Measurements from ENCODE around the gene SH3BGRL3.

SH3BGRL3 gene

GRCh38 chr1:26277719-26278118, 2.2 kb upstream of the SH3BGRL3 start:
- TF ChIP-seq, protein P1, sequence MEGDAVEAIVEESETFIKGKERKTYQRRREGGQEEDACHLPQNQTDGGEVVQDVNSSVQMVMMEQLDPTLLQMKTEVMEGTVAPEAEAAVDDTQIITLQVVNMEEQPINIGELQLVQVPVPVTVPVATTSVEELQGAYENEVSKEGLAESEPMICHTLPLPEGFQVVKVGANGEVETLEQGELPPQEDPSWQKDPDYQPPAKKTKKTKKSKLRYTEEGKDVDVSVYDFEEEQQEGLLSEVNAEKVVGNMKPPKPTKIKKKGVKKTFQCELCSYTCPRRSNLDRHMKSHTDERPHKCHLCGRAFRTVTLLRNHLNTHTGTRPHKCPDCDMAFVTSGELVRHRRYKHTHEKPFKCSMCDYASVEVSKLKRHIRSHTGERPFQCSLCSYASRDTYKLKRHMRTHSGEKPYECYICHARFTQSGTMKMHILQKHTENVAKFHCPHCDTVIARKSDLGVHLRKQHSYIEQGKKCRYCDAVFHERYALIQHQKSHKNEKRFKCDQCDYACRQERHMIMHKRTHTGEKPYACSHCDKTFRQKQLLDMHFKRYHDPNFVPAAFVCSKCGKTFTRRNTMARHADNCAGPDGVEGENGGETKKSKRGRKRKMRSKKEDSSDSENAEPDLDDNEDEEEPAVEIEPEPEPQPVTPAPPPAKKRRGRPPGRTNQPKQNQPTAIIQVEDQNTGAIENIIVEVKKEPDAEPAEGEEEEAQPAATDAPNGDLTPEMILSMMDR (IDR thresholded peaks at IDR 0.05; ENCODE audit: borderline replicate concordance, insufficient read depth, low read depth, low read length), result no peak
- no peak overlapping the region for H3K4me3 ChIP-seq (ENCODE audit: low read depth, low read length)

GRCh38 chr1:26278303-26278702, 1.6 kb upstream of the SH3BGRL3 start:
- no peak overlapping the region for H3K4me3 ChIP-seq (ENCODE audit: low read depth, low read length)
- TF ChIP-seq, protein P1 (IDR thresholded peaks at IDR 0.05; ENCODE audit: borderline replicate concordance, insufficient read depth, low read depth, low read length), result no peak

DNA sequence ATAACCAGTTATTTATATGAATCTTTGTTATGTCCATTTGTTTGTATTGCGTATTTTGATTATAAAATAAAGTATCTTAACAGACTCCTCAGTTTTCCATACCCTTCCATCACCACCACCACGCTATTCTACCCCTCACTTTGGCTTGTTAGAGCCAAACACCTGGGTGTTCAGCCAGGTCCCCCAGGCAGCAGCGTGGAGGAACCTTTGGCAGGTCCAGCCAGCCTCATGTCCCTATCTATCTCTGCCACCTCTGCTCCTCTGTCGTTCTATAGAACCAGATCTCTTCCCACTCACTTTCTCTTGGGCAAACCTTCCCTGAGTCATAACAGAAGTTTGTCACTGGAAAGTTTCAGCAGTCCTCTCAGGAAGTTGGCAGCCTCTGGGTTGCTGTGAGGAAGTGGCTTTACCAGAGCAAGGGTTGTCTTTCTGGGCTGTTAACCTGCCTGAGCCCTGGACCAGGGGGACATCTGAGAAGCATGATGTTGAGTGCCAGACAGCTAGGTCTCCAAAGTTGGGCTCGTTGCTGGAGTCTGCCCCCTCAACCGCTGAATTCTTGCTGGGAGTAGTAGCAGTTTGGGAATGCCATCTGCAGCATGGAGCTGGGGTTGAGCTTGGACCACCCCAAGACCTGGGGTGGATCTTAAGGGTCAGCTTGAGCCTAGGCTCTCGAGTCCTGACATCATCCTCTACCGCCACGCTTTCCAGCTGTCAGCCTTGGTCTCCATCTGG, 996 bp upstream of the SH3BGRL3 start:
- H3K4me3 ChIP-seq (ENCODE audit: low read depth, low read length), result peak overlapping the region; percentile 92
- TF ChIP-seq, protein P1 (IDR thresholded peaks at IDR 0.05; ENCODE audit: borderline replicate concordance, insufficient read depth, low read depth, low read length), result no peak

- TF ChIP-seq, protein P1 (IDR thresholded peaks at IDR 0.05; ENCODE audit: borderline replicate concordance, insufficient read depth, low read depth, low read length), result no peak
- peak overlapping the region; percentile 92 for H3K4me3 ChIP-seq (ENCODE audit: low read depth, low read length)
These were observed 602 bp downstream of the SH3BGRL3 start for GRCh38 chr1:26280333-26281042.

GRCh38 chr1:26281091-26281958, 1.4 kb downstream of the SH3BGRL3 start:
- TF ChIP-seq, protein P1 (IDR thresholded peaks at IDR 0.05; ENCODE audit: borderline replicate concordance, insufficient read depth, low read depth, low read length), result no peak
- no peak overlapping the region for H3K4me3 ChIP-seq (ENCODE audit: low read depth, low read length)

- TF ChIP-seq, protein P1 (IDR thresholded peaks at IDR 0.05; ENCODE audit: borderline replicate concordance, insufficient read depth, low read depth, low read length), result no peak
- H3K4me3 ChIP-seq (ENCODE audit: low read depth, low read length), result no peak overlapping the region
These were observed 2.1 kb downstream of the SH3BGRL3 start for GRCh38 chr1:26281971-26282370.
